ENCODE results near the gene C5AR1.
A peak's percentile ranks its signal among the peaks of the same experiment; 100 is the strongest.
"Not testable (repeated sequence)": the region's sequence is repeated elsewhere in the genome, so short reads cannot be mapped to it uniquely, and the experiment has no call there.

The C5AR1 gene

DNA sequence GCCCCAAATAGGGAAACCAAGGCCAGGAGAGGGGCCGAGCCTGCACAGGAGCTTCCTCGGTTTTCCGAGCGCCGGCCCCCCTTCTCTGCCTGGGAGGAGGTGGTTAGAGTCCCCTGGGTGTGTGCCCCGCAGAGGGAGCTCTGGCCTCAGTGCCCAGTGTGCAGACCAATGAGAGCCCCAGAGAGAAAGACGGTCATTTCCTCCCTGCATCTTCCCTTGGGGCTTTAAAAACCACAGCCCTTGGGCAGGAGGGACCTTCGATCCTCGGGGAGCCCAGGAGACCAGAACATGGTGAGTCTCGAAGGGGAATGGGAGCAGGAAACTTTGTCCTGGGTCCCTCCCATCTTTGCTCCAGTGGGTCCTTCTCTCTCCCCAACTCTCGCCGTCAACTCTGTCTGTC, at the start of gene C5AR1:
Gene C5AR1, plus strand, starts transcription at position 254 of the 400 bp plus-strand sequence. Its CDS starts 35 bp downstream, at position 289.
- no peak for DNase-seq

DNA sequence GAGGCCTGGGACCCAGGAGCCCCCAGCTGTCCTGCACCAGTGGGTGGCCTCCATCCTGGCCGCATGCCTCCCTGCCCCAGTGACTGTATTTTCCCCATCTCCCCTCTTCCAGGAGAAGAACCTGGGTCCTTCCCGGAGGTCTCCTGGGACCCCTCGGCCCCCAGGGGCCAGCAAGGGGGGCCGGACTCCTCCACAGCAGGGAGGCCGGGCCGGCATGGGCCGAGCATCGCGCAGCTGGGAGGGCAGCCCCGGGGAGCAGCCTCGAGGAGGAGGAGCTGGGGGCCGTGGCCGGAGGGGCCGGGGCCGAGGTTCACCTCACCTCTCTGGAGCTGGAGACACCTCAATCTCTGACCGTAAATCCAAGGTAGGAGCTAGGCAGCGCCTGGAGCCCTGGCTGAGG, 49.2 kb upstream of the C5AR1 start:
- no peak for DNase-seq

DNA sequence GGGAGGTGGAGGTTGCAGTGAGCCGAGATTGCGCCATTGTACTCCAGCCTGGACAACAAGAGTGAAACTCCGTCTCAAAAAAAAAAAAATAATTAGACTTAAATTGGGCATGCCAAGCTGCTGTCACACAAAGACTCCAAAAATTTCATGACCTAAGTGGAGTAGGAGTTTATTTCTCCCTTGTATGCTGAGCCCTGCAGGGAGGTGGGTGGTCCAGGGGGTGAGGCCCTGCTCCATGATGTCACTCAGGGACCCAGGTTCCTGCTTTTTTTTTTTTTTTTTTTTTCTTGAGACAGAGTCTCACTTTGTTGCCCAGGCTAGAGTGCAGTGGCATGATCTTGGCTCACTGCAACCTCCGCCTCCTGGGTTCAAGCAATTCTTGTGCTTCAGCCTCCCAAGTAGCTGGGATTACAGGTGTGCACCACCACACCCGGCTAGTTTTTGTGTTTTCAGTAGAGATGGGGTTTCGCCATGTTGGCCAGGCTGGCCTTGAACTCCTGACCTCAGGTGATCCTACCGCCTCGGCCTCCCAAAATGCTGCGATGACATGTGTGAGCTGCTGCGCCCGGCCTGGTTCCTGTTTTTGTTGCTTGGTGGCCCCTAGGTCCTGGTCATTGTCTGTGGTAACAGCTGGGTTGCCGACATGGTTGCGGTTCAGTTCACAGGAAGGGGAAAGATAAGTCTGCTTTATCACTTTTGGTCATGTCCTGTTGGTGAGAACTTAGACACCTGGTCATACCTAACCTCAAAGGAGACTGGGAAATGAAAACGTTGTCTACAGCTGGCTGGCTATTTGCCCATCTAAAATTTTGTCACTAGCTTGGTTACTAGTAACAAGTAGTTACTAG, 47.5 kb upstream of the C5AR1 start:
- DNase-seq = not testable (repeated sequence)

DNA sequence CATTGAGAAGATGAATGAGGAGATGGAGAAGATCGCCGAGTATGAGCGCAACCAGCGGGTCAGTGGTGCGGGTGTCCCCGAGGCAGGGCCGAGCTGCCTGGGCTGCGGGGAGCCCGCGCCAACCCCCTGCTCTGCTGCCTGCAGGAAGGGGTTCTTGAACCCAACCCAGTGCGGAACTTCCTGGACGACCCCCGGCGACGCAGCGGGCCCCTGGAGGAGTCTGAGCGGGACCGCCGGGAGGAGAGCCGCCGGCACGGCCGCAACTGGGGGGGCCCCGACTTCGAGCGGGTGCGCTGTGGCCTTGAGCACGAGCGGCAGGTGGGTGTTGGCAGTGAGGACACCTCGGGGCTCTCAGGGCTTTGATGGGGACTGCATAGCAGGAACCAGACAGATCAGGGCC, 45.0 kb upstream of the C5AR1 start:
- no peak for DNase-seq

DNA sequence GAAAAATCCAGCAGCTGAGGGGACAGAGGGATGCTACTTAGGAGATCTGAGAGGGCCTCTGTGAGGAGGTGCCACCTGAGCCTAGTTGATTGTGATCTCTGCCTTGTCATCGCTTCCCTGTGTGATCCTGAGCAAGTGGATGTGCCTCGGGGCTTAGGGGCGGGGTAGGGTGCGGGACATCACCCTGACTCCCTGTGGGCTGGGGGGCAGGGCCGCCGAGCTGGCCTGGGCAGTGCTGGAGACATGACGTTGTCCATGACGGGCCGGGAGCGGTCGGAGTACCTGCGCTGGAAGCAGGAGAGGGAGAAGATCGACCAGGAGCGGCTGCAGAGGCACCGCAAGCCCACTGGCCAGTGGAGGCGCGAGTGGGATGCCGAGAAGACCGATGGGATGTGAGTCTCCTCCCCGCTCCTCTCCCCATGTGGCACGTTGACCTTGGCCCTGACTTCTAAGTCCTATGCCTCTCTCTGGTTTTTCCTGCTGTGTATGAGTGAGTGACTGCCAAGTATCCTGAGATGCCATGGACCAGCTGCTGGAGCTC, 43.2 kb upstream of the C5AR1 start:
- no peak for DNase-seq

DNA sequence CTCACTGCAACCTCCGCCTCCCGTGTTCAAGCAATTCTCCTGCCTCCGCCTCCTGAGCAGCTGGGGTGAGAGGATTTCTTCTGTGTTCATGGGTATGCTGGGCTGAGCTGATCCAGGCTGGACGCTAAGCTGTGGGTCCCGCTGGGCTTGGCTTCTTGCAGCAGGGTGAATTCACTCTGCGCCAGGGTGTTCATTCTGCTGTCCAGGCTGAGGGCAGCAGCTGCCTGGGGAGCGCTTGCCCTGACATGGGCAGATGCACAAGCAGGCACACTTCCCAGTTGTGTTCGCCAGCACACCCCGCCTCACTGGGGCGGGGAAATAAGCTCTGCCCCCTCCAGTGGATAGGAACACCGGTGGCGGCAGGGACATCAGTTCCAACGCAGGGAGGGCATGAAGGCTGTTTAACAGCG, 42.3 kb upstream of the C5AR1 start:
- DNase-seq = no peak

DNA sequence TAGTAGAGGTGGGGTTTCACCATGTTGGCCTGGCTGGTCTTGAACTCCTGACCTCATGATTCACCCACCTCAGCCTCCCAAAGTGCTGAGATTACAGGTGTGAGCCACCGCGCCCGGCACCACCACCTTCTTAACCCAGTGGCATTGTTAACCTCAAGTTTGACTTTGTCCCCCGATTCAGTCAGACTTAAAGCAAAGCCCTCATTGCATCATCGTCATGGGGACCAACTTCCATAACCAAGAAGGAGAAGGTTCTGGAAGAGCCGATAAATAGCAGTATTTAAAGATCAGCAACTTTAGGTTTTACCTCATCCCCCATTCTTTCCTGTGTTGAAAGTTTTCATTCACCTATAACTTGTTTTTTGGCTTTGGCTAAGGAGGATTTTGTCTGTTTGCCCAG, 41.6 kb upstream of the C5AR1 start:
- no peak for DNase-seq

DNA sequence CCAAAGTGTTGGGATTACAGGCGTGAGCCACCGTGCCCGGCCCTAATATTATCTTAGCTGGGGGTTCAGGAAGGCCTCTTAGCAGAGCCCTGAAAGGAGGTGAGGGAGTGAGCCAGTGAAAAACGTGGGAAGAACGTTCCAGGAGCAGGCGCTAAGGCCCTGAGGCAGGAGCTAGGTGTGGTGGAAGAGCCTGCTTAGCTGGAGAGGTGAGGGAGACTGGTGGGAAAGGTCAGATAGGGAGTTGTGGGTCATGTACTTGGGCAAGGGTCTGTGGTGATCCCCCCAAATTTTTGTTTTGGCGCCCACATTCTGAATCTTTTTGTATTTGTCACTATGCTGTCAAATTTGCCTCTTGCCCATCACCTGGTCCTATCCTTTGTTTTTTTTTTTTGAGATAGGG, 40.1 kb upstream of the C5AR1 start:
- DNase-seq = no peak

DNA sequence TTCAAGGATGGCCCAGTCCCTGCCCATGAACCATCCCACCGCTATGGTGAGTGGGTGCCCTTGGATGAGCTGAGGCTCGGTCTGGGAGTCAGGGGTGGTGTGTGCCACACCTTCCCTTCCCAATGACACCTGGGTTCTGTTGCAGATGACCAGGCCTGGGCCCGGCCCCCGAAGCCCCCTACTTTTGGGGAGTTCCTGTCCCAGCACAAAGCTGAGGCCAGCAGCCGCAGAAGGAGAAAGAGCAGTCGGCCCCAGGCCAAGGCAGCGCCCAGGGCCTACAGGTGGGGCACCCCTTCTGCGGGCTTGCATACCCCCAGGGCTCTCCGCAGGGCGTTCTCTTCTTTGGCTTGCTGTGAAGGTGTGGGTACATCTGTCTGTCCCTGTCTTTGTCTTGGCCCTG, 39.3 kb upstream of the C5AR1 start:
- DNase-seq = no peak

DNA sequence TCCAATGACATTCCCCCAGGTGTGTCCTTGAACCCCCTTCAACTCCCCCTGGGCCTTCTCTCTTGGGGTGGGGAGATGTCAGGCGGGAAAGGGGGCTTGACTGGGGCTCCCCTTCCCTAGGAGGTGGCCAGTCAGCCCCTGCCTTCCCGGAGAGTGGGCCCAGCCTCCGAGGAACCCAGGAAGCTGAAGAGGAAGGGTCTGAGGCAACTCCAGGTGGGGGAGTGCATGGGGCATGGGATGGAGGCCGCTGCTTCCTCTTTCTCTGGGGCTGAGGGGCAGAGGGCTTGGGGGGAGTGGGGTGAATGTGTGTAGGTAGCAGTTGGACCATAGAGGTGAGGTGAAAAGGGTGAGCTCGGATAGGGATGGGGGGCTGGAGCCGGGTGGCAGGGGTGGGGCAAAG, 37.7 kb upstream of the C5AR1 start:
- DNase-seq = no peak

DNA sequence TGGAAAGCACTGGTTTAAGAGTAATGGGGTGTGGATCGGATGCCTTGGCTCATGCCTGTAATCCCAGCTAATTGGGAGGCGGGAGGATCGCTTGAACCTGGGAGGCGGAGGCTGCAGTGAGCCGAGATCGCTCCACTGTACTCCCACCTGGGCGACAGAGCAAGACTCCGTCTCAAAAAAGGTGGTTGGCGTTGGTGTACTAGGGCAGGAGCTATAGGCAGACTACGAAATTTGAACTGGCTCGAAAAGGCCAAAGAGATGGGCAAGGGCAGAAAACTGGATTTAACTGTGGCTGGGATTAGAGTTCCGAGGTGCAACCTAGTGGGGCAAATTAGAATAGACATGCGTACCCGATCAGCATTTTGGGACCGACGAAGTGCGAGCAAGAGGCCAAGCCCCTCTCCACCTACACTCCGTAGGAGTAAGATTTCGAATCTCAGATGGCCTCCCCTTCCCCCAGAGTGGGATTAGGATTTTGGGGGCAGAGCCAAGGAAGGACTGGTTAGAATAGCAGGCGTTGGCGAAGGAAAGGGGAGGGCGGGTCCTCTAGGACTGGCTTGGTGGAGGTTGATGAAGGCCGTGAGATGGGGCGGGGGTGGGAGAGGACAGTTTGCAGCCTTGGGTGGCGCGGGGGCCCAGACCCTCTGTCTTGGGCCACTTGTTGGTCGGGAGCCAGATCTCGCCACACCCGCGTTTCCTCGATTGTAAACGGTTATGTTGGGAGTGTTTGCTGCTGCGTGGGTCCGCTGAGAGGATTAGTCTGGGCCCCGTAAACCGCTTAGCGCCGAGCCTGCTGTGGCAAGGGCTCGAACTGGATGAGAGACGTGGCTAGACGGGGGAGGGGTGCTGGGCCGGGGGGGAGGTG, 37.0 kb upstream of the C5AR1 start:
- DNase-seq = peak; percentile 63

DNA sequence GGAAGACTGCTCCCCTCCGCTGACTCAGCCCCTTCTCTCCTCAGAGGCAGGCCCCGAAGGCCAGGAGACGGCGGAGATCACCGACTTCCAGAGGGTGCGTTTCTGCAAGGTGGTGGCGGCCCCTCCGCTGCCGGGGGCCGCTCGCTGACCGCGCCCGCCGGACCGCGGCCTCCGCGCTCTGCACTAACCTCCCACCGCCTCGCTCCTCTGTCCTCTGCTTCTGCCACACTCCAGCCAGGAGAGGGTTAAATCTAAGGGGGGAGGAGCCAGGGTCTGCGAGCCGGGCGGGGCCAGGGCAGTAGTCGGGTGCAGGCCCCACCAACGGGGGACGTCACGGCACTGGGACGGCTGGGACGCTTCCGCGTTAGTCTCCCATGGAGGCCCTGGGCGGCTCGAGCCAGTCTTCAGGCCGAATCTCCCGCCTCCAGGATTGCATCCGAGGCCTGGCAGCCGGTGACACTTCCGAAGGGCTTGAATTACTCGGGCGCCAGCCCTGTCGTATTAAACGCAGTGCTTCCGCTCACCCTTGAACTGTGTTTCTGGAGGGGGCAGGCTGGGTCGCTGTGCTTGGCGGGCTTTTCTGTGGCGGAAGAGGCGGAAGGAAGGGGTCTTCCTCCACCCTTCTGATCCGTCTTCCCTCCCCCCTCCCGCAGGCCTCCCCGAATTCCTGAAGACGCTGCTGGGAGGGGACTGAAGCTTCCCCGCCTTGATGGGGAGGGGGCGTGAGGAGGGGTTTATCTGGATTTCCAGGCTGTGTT, 36.2 kb upstream of the C5AR1 start:
- DNase-seq = peak; percentile 85 to 86

DNA sequence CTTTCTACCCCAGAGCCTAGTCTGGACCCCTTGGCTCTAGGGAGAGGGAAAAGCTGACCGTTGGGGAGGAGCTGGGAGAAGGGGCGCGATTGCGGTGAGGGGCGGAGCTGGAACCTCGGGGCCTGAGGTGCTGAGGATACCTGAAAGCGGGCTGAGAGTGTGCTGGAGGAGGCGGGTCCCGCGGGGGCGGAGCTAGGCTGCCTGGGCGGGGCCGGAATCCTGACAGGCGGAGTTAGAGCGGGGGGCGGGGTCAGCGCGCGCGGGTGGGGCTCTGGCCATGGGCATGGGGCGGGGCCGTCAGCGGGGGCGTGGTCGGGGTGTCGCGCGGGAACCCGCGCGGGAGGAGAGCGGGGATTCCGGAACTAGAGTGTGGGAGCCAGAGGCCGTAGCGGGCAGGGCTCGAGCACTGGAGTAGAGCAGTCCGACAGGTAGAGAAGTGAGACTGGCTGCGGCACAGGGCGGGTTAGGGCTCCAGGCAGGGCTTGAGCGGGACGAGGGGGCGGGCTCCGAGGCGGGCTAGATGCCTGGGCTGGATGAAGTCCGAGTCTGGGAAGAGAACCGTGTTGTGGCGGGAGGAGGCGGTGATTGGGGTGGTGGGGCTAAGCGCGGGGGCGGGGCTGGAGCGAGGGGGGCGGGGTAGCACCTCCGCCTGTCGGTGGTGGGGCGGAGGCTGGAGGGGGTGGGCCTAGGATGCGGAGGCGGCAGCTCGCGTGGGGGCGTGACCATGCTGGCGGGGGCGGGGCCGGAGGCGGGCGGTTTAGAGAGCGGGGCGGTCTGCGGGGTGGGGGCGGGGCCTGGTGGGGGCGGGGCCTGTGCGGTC, 35.4 kb upstream of the C5AR1 start, which contains the start of gene INAFM1:
Gene INAFM1, plus strand, starts transcription at position 815 of the 820 bp plus-strand sequence. CDS start 35 bp downstream, outside the sequence.
- DNase-seq = peak; percentile 76 to 79

DNA sequence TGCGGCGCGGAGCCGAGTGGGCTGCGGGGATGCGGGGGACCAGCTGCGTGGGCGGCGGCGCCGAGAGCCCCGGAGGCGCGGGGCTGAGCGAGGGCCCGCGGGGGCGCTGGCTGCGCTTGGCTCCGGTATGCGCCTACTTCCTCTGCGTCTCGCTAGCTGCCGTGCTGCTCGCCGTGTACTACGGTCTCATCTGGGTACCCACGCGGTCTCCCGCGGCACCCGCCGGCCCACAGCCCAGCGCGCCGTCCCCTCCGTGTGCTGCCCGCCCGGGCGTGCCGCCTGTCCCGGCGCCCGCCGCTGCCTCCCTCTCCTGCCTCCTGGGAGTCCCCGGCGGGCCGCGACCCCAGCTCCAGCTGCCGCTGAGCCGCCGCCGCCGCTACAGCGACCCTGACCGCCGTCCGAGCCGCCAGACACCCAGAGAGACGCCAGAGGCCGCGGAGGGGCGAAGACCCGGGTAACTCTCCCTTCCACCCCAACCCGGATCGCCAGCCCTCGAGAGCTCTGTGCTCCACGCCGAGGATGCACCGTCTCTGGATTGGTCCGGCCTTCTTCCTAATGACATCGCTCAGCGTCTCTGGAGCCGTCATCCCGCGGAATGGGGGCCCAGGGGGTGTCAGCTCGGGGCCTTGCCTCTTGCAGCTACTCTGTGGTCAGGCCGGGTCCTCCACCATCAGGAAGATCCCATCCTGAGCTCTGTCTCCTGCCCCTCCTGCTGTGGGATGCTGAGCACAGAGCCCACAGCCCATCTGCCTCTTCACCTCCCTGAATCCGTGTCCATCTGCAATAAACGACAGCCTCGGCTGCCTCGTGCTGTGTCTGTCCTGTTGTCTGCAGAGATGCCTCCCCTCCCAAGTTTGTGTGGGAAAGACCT, 34.5 kb upstream of the C5AR1 start:
- DNase-seq = no peak

DNA sequence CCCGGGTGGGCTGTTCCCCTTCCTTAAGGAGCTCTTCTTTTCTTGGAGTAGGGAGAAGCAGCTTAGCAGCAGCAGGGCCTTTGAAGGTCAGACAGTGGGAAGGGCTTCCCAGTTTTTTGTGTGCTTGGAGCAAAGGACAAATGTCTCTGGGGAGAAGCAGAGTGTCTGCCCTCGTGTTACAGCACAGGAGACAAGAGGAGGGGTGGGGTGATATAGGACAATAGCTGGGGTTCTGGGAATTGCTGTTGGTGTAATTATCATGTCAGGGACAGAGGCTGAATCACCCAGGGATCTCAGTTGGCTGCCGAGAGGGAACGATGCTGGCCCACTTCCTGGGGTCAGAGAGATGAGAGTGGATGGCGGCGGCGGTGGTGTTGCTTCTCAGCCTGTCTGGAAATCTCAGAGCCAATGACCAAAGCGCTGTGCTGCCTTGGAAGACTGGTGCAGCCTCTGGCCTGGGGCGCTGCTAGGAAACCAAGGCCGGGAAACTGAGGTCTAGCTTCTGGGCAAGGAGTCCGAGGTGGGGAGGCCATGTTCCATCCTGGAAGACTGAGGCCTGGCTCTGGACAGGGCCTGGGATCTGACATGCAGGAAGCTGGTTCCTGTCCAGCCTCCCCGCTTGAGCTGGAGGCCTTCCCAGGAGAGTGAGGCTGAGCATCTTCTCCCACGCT, 33.7 kb upstream of the C5AR1 start:
- DNase-seq = no peak

DNA sequence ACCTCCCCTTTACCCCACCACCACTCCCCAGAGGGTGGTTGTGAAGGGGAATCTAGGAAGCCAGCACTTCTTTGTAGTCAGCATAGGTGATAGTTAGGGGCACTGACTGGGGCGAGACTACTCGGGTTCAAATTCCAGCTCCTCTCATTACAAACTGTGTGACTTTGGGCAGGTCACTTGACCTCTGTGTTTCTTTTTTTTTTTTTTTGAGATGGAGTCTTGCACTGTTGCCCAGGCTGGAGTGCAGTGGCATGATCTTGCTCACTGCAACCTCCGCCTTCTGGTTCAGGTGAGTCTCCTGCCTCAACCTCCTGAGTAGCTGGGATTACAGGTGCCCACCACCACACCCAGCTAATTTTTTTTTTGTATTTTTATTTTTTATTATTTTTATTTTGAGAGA, 33.1 kb upstream of the C5AR1 start:
- not testable (repeated sequence) for DNase-seq

DNA sequence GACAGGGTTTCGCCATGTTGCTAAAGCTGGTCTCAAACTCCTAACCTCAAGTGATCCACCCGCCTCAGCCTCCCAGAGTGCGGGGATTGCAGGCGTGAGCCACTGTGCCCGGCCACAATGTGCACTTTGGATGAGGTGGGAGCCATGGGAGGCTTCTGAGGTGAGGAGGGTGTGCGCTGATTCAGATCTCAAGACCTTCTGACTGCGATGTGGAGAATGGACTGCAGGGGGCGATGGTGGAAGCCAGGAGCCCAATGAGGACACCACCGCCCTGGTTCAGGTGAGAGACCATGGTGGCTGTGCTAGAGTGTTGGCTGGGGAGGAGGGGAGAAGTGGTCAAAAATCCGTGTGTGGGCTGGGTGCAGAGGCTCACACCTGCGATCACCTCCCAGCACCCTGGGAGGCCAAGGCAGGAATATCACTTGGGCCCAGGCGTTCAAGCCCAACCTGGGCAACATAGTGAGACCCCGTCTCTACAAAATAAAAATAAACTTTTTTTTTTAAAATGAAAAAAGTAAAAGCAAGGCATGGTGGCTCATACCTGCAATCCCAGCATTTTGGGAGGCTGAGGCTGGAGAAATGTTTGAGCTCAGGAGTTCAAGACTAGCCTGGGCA, 29.4 kb upstream of the C5AR1 start:
- peak; percentile 23 to 38 for DNase-seq

DNA sequence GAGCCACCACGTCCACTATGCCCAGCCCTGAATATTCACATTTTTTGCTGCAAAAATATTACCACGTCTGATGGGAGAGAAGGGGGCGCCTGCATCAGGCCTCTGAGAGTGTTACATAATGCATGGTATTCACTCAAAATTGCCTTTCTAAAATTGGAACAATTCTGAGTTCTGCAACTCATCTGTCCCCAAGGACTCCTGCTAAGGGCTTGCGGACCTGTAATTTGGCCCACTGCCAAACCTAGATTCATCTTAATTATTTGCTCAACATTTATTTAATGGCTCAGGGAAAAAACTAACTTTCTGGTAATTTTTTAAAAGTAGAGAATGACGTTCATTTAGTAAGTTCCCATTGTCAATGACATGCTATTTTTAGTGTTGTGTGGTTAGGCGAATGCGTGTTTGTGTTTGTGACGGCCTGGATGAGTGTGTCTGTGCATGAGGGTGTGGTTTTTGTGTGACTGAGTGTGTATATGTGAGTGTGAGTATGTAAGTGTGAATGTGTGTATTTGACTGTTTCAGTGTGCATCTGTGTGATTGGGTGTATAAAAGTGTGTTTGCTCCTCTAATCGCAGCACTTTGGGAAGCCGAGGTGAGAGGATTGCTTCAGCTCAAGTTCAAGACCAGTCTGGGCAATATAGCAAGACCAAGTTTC, 26.1 kb upstream of the C5AR1 start:
- DNase-seq = no peak

DNA sequence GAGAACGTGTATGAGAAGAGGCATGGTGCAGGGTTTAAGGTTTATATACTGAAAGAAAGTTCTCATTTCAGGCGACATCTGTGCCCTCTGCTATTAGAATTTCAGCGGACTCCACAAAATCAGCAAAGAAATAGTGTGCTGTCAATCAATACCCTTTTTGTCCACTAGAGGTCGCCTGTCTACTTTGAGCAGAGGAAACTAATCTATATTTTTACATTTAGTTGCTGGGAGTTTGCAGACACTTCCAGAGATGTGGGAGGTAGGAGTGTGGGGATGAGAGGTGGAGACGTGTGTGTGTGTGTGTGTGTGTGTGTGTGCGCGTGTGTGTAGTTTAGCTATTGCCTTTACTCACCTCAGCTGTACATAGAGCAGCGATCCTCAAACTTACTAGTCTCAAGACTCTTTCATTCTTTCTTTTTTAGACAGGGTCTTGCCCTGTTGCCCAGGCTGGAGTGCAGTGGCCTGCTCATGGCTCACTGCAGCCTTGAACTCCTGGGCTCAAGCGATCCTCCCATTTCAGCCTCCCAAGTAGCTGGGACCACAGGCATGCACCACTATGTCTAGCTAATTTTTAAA, 25.2 kb upstream of the C5AR1 start:
- peak; percentile 72 to 84 for DNase-seq
